Measurements from ENCODE around the gene TUBB2A. TPM values are rescaled to one million over a fixed set of nuclear protein-coding genes. Genes with fewer than 3 reads are reported as not detected.

Gene TUBB2A
- total and polyA plus RNA-seq, 4 donors: 10.8 to 53.5 (median 30.1) TPM

- DNase-seq (no peak), ATAC-seq (ENCODE audit: insufficient read depth, low FRiP score) (no peak)
- Histone ChIP-seq H3K4me1 (ENCODE audit: control insufficient read depth in 5 of 5, insufficient read depth in 5 of 5, low read length in 5 of 5) (peaks cover 0 to 2% (median 0%) of the 10 kb centered on the region in 5 donors), H3K36me3 (ENCODE audit: control insufficient read depth in 4 of 4, insufficient read depth in 4 of 4, low read length in 4 of 4) (no peaks in the 10 kb centered on the region), H3K4me3 (no peak overlapping the region), H3K27ac (ENCODE audit: low read depth in 1 of 2, low read length in 1 of 2) (no peak overlapping the region), H3K9me3 (ENCODE audit: control insufficient read depth in 4 of 4, insufficient read depth in 3 of 4, low read length in 3 of 4) (peaks cover 0 to 2% (median 0%) of the 10 kb centered on the region in 4 donors), H3K27me3 (ENCODE audit: control insufficient read depth in 3 of 3, insufficient read depth in 3 of 3, low read length in 2 of 3) (no peaks in the 10 kb centered on the region), H3K9ac (ENCODE audit: insufficient read depth in 1 of 2, low read length in 2 of 2) (no peak overlapping the region)
- no peak for TF ChIP-seq CTCF (IDR thresholded peaks at IDR 0.05; ENCODE audit: control extremely low read depth, extremely low read depth)
- WGBS, 2 donors: 95 to 97% methylated on average over 6 of the region's 6 CpGs
Measured at GRCh38 chr6:3204921-3205320, 47.6 kb upstream of the TUBB2A start.

DNA sequence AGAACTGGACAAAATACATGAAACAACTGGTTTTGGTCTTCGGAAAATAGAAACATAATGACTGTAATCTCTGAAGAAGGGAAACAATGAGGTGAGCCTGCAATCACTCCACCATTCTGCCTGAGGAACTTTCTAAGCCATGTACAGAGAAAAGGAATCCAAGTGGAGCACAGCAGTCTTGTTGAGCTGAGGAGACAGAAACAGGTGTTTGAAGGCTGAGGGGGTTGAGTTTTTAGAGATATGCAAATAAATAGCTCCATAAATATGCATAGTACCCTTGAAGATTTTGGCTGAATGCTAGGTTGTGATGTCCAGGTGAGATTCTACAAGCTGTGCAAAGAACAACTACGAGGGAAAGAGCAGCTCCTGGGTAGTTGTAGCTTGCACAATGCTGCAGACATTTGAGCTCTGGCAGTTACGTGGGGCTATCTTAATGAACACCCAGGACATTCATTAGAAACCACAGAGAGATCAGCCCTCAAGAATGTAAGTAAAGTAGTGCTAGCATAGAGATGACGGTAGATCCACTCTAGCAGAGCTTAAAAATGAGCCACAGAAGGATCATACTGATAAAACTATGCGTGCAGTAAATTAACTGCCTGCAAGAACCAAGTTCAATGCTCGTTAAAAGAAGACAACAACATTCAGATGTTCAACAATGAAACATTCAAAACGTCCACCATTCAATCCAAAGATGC is 45.8 kb upstream of the TUBB2A start:
- no peak overlapping the region for H3K4me3 ChIP-seq
- DNase-seq: no peak
- H3K9ac ChIP-seq (ENCODE audit: insufficient read depth in 1 of 2, low read length in 2 of 2): no peak overlapping the region
- H3K9me3 ChIP-seq (ENCODE audit: control insufficient read depth in 4 of 4, insufficient read depth in 3 of 4, low read length in 3 of 4): peaks cover 0 to 2% (median 0%) of the 10 kb centered on the region in 4 donors
- TF ChIP-seq CTCF (IDR thresholded peaks at IDR 0.05; ENCODE audit: control extremely low read depth, extremely low read depth): no peak
- H3K27ac ChIP-seq (ENCODE audit: low read depth in 1 of 2, low read length in 1 of 2): no peak overlapping the region
- no peak for ATAC-seq (ENCODE audit: insufficient read depth, low FRiP score)
- H3K36me3 ChIP-seq (ENCODE audit: control insufficient read depth in 4 of 4, insufficient read depth in 4 of 4, low read length in 4 of 4): no peaks in the 10 kb centered on the region
- 80 to 88% methylated on average over 7 of the region's 7 CpGs for WGBS, 2 donors
- peaks cover 0 to 2% (median 0%) of the 10 kb centered on the region in 5 donors for H3K4me1 ChIP-seq (ENCODE audit: control insufficient read depth in 5 of 5, insufficient read depth in 5 of 5, low read length in 5 of 5)
- no peaks in the 10 kb centered on the region for H3K27me3 ChIP-seq (ENCODE audit: control insufficient read depth in 3 of 3, insufficient read depth in 3 of 3, low read length in 2 of 3)

DNA sequence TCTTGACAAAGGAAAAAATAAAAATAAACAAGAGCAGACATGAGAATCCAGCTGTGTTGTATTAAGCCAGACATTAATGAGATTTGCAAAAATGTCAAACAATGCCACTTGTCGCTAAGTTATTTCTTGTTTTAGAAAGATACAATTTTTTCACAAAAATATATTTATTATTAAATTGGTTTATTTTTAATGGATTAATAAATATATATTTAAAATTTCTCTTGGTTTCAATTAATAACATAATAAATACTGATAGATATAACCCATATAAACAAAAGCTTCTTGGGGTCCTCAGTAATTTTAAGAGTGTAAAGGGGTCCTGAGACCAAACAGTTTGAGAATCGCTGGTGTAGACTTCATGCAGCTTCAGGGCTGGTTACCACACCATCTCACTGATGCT is 44.0 kb upstream of the TUBB2A start:
- H3K4me3 ChIP-seq: no peak overlapping the region
- 90 to 91% methylated on average over 2 of the region's 2 CpGs for WGBS, 2 donors
- no peak for TF ChIP-seq CTCF (IDR thresholded peaks at IDR 0.05; ENCODE audit: control extremely low read depth, extremely low read depth)
- no peak for ATAC-seq (ENCODE audit: insufficient read depth, low FRiP score)
- no peak for DNase-seq
- H3K27ac ChIP-seq (ENCODE audit: low read depth in 1 of 2, low read length in 1 of 2): no peak overlapping the region
- H3K27me3 ChIP-seq (ENCODE audit: control insufficient read depth in 3 of 3, insufficient read depth in 3 of 3, low read length in 2 of 3): no peaks in the 10 kb centered on the region
- no peaks in the 10 kb centered on the region for H3K4me1 ChIP-seq (ENCODE audit: control insufficient read depth in 5 of 5, insufficient read depth in 5 of 5, low read length in 5 of 5)
- no peak overlapping the region for H3K9ac ChIP-seq (ENCODE audit: insufficient read depth in 1 of 2, low read length in 2 of 2)
- peaks cover 0 to 2% (median 0%) of the 10 kb centered on the region in 4 donors for H3K9me3 ChIP-seq (ENCODE audit: control insufficient read depth in 4 of 4, insufficient read depth in 3 of 4, low read length in 3 of 4)
- no peaks in the 10 kb centered on the region for H3K36me3 ChIP-seq (ENCODE audit: control insufficient read depth in 4 of 4, insufficient read depth in 4 of 4, low read length in 4 of 4)

DNA sequence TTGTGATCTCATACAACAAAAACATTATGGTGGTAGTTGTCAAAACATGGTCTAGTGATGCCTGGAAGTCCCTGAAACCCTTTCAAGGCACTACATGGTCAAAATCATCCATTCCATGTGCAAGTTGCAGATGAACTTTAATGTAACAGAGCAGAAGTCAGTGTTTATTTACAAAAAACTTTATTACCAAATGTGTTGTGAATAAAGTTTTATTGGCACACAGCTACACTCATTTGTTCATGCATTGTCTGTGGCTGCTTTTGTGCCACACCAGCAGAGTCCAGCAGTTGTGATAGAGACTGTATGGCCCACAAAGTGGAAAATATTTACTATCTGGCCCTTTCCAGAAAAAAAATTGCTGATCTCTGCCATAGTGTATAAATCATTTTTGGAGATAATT is 43.3 kb upstream of the TUBB2A start:
- DNase-seq (no peak), ATAC-seq (ENCODE audit: insufficient read depth, low FRiP score) (no peak)
- H3K9ac ChIP-seq (ENCODE audit: insufficient read depth in 1 of 2, low read length in 2 of 2): no peak overlapping the region
- H3K4me1 ChIP-seq (ENCODE audit: control insufficient read depth in 5 of 5, insufficient read depth in 5 of 5, low read length in 5 of 5): no peaks in the 10 kb centered on the region
- no peaks in the 10 kb centered on the region for H3K36me3 ChIP-seq (ENCODE audit: control insufficient read depth in 4 of 4, insufficient read depth in 4 of 4, low read length in 4 of 4)
- H3K4me3 ChIP-seq: no peak overlapping the region
- H3K27me3 ChIP-seq (ENCODE audit: control insufficient read depth in 3 of 3, insufficient read depth in 3 of 3, low read length in 2 of 3): no peaks in the 10 kb centered on the region
- H3K27ac ChIP-seq (ENCODE audit: low read depth in 1 of 2, low read length in 1 of 2): no peak overlapping the region
- TF ChIP-seq CTCF (IDR thresholded peaks at IDR 0.05; ENCODE audit: control extremely low read depth, extremely low read depth): no peak
- H3K9me3 ChIP-seq (ENCODE audit: control insufficient read depth in 4 of 4, insufficient read depth in 3 of 4, low read length in 3 of 4): peaks cover 0 to 2% (median 0%) of the 10 kb centered on the region in 4 donors
